M059J (cell line): ENCODE measurements around the gene SPDYA. TPM values are rescaled to one million over a fixed set of nuclear protein-coding genes. Genes with fewer than 3 reads are reported as not detected.
"Not testable (repeated sequence)": the region's sequence is repeated elsewhere in the genome, so short reads cannot be mapped to it uniquely, and the experiment has no call there.

Experiments
- DNase-seq: peaks from one replicate; pipeline ENCODE4 v3.0.0-alpha.2; 2012; ENCODE audit warnings: low read depth
- total RNA-seq: library from RNA; depleted of rRNA; stranded (reverse); fragments of >200 nt; shearing (Covaris generic); gene quantifications from 2 replicates; pipeline ENCODE4 v1.2.3, GENCODE V29; 2014; rRNA removed

SPDYA gene
- total RNA-seq, result 0.12 and 0.37 TPM in 2 replicates

GRCh38 chr2:28810384-28811285 lies at the start of gene SPDYA:
TSS of gene SPDYA (plus strand) at chr2:28810834. CDS start at chr2:28816015, 5,181 bp downstream.
- no peak for DNase-seq

GRCh38 chr2:28761420-28761819 lies 49.2 kb upstream of the SPDYA start:
- DNase-seq, result no peak

- no peak for DNase-seq
Measured at GRCh38 chr2:28764909-28765711, 45.5 kb upstream of the SPDYA start.

GRCh38 chr2:28766070-28766469 lies 44.6 kb upstream of the SPDYA start:
- peak; percentile 17 for DNase-seq

GRCh38 chr2:28767337-28767736 lies 43.3 kb upstream of the SPDYA start:
- DNase-seq, result no peak

- DNase-seq, result no peak
Measured at GRCh38 chr2:28768422-28768821, 42.2 kb upstream of the SPDYA start.

GRCh38 chr2:28768952-28769351 lies 41.7 kb upstream of the SPDYA start:
- no peak for DNase-seq

- no peak for DNase-seq
Measured at GRCh38 chr2:28772351-28772750, 38.3 kb upstream of the SPDYA start.

- no peak for DNase-seq
Measured at GRCh38 chr2:28776471-28776870, 34.2 kb upstream of the SPDYA start.

GRCh38 chr2:28778392-28778791 lies 32.2 kb upstream of the SPDYA start:
- DNase-seq, result no peak

GRCh38 chr2:28779001-28779400 lies 31.6 kb upstream of the SPDYA start:
- DNase-seq, result no peak

GRCh38 chr2:28780496-28780895 lies 30.1 kb upstream of the SPDYA start:
- no peak for DNase-seq

GRCh38 chr2:28782423-28782822 lies 28.2 kb upstream of the SPDYA start:
- no peak for DNase-seq

GRCh38 chr2:28784570-28784969 lies 26.1 kb upstream of the SPDYA start:
- not testable (repeated sequence) for DNase-seq

GRCh38 chr2:28796620-28797019 lies 14.0 kb upstream of the SPDYA start:
- DNase-seq, result no peak

GRCh38 chr2:28801726-28802125 lies 8.9 kb upstream of the SPDYA start:
- DNase-seq, result peak; percentile 62

GRCh38 chr2:28802975-28803429 lies 7.6 kb upstream of the SPDYA start:
- DNase-seq, result peak; percentile 50

- no peak for DNase-seq
Measured at GRCh38 chr2:28809927-28810326, 707 bp upstream of the SPDYA start.

- no peak for DNase-seq
Measured at GRCh38 chr2:28818053-28818452, 7.4 kb downstream of the SPDYA start.

- DNase-seq, result peak; percentile 56
Measured at GRCh38 chr2:28821295-28821958, 10.8 kb downstream of the SPDYA start.

- no peak for DNase-seq
Measured at GRCh38 chr2:28822036-28822435, 11.4 kb downstream of the SPDYA start.

- DNase-seq, result no peak
Measured at GRCh38 chr2:28824207-28824606, 13.6 kb downstream of the SPDYA start.
